Fibroblast of lung (primary cell): Measurements from ENCODE around the gene DACH2.

Source experiments
- CTCF ChIP-seq, 2 donors: IDR thresholded peaks in 1 of 2; conservative IDR thresholded peaks in 1 of 2; 1 replicate in 1 of 2; 2 replicates in 1 of 2; pipeline ENCODE4 v1.5.1; 2011 to 2012; ENCODE audit warnings: low read length in 2 of 2, control low read depth in 1 of 2, inconsistent platforms in 1 of 2, low read depth in 1 of 2, mild to moderate bottlenecking in 1 of 2
- EZH2 ChIP-seq: IDR thresholded peaks from 2 replicates; pipeline ENCODE4 v1.5.1; 2012; ENCODE audit warnings: low read length, control low read depth, mild to moderate bottlenecking; ENCODE audit errors: missing control alignments

GRCh38 chrX:86154553-86154952 is 6.3 kb downstream of the DACH2 start:
- no peak for TF ChIP-seq CTCF (conservative IDR thresholded peaks at IDR 0.05 in 1 of 2, IDR thresholded peaks at IDR 0.05 in 1 of 2; ENCODE audit: low read depth in 1 of 2, low read length in 2 of 2)
- no peak for TF ChIP-seq EZH2
